Endodermal cell (in vitro differentiated cells): ENCODE data around the gene RPN2. TPM values are rescaled to one million over a fixed set of nuclear protein-coding genes. Genes with fewer than 3 reads are reported as not detected.

Experiments used
- DNase-seq: peaks from one replicate; pipeline ENCODE4 v3.0.0-alpha.2; 2017
- H3K27ac ChIP-seq: 2 replicates; pipeline ENCODE4 v1.5.1; 2013; ENCODE audit warnings: mild to moderate bottlenecking, low read depth, low read length, moderate library complexity
- H3K27me3 ChIP-seq: 2 replicates; pipeline ENCODE4 v1.6.1; 2013; ENCODE audit warnings: mild to moderate bottlenecking, low read length, moderate library complexity; ENCODE audit not compliant: insufficient read depth, control insufficient read depth, poor library complexity, severe bottlenecking
- H3K36me3 ChIP-seq: 2 replicates; pipeline ENCODE4 v1.7.0; 2013; ENCODE audit warnings: mild to moderate bottlenecking, low read length, moderate library complexity; ENCODE audit not compliant: control insufficient read depth, insufficient read depth
- H3K4me1 ChIP-seq: one replicate; pipeline ENCODE4 v1.7.0; 2013; ENCODE audit warnings: low read length; ENCODE audit not compliant: control insufficient read depth, insufficient read depth
- H3K4me3 ChIP-seq: 2 replicates; pipeline ENCODE4 v1.5.1; 2013; ENCODE audit warnings: mild to moderate bottlenecking, low read length, moderate library complexity
- H3K9ac ChIP-seq: 2 replicates; pipeline ENCODE4 v1.6.1; 2013; ENCODE audit warnings: mild to moderate bottlenecking, low read length, moderate library complexity; ENCODE audit not compliant: poor library complexity, severe bottlenecking; ENCODE audit errors: extremely low read depth
- H3K9me3 ChIP-seq: 2 replicates; pipeline ENCODE4 v1.6.1; 2013; ENCODE audit warnings: mild to moderate bottlenecking, low read length, moderate library complexity; ENCODE audit not compliant: control insufficient read depth
- H3K27ac Mint-ChIP-seq: 2 replicates; pipeline ENCODE4 v1.8.0; 2020; ENCODE audit warnings: mixed read lengths
- H3K27me3 Mint-ChIP-seq: 2 replicates; pipeline ENCODE4 v1.8.0; 2021; ENCODE audit warnings: mild to moderate bottlenecking, mixed read lengths; ENCODE audit not compliant: insufficient read depth
- H3K36me3 Mint-ChIP-seq: 2 replicates; pipeline ENCODE4 v1.8.0; 2020; ENCODE audit warnings: low read depth, mixed read lengths
- H3K4me1 Mint-ChIP-seq: 2 replicates; pipeline ENCODE4 v1.8.0; 2020; ENCODE audit warnings: mixed read lengths
- H3K4me3 Mint-ChIP-seq: 2 replicates; pipeline ENCODE4 v1.8.0; 2020; ENCODE audit warnings: mild to moderate bottlenecking, moderate library complexity, mixed read lengths
- H3K9me3 Mint-ChIP-seq: 2 replicates; pipeline ENCODE4 v1.8.0; 2020; ENCODE audit warnings: mild to moderate bottlenecking, mixed read lengths
- WGBS, 2 experiments: methylation state at CpG; one replicate each; pipeline versions ENCODE4 v1.1.5 to v1.1.7; 2013; ENCODE audit warnings: missing lambda C conversion rate in 2 of 2, mixed read lengths in 1 of 2; ENCODE audit not compliant: insufficient coverage in 1 of 2, insufficient read length in 1 of 2; 5-methylcytosine and 5-hydroxymethylcytosine counted together
- total RNA-seq, 2 donors: library from RNA; stranded (reverse); fragmentation: NEBNext Ultra II Directional in 1 of 2; extraction: Animal tissue kit (Norgen Biotek cat#: 25700) in 1 of 2; gene quantifications; 2 replicates in 1 of 2; 3 replicates in 1 of 2; pipeline ENCODE4 v1.2.1, GENCODE V29; 2021
- TF ChIP-seq, protein P1 (sequence below): fragments of 200-600 bp; sonication (generic); conservative IDR thresholded peaks from 2 replicates; pipeline ENCODE4 v1.5.0; 2021; ENCODE audit warnings: antibody characterized with exemption, mild to moderate bottlenecking

The RPN2 gene
- total RNA-seq, 2 donors from 2014 or later, result 230 to 242 TPM

DNA sequence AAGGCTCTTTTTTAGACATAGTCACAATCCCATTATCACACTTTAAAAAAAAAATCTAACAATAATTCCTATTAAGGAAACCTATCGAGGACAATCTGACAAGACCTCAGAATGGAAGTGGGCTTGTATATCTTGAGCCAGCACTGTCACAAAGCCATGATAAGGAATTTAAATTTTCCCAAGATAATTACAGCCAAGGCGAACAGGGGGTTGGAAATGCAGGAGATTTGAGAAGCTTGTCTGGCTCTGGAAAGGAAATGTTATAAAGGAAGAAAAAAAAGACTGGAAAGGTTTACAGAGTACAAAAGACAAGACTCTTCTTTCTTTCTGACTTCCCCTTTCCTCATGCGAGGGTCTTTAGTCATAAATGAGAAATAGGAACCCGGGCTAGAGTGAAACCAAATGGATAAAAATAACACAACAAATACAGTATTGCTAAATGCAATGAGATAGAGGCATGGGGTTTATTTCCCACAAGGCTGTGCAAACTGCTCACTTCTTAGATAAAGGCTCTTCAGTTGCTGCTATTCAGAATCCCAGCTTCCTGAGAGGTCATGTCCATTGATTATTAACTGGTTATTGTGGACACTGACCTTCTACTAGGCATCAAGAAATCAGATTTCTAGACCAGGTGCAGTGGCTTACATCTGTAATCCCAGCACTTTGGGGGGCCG, 95.9 kb downstream of the RPN2 start:
- no peaks in the 10 kb centered on the region for H3K36me3 Mint-ChIP-seq
- no peaks in the 10 kb centered on the region for H3K36me3 ChIP-seq
- WGBS, 2 experiments, result 90 to 91% methylated on average over 2 to 4 of the region's 5 CpGs
- no peak overlapping the region for H3K4me3 ChIP-seq
- H3K27me3 ChIP-seq, result no peaks in the 10 kb centered on the region
- H3K9me3 Mint-ChIP-seq, result no peaks in the 10 kb centered on the region
- TF ChIP-seq, protein P1, sequence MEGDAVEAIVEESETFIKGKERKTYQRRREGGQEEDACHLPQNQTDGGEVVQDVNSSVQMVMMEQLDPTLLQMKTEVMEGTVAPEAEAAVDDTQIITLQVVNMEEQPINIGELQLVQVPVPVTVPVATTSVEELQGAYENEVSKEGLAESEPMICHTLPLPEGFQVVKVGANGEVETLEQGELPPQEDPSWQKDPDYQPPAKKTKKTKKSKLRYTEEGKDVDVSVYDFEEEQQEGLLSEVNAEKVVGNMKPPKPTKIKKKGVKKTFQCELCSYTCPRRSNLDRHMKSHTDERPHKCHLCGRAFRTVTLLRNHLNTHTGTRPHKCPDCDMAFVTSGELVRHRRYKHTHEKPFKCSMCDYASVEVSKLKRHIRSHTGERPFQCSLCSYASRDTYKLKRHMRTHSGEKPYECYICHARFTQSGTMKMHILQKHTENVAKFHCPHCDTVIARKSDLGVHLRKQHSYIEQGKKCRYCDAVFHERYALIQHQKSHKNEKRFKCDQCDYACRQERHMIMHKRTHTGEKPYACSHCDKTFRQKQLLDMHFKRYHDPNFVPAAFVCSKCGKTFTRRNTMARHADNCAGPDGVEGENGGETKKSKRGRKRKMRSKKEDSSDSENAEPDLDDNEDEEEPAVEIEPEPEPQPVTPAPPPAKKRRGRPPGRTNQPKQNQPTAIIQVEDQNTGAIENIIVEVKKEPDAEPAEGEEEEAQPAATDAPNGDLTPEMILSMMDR, result no peak
- no peaks in the 10 kb centered on the region for H3K4me1 ChIP-seq
- peaks cover 3% of the 10 kb centered on the region for H3K4me1 Mint-ChIP-seq
- H3K27ac ChIP-seq, result peak overlapping the region; percentile 24
- no peaks in the 10 kb centered on the region for H3K27me3 Mint-ChIP-seq
- H3K4me3 Mint-ChIP-seq, result no peak overlapping the region
- DNase-seq, result no peak
- no peak overlapping the region for H3K9ac ChIP-seq
- no peak overlapping the region for H3K27ac Mint-ChIP-seq
- no peaks in the 10 kb centered on the region for H3K9me3 ChIP-seq

DNA sequence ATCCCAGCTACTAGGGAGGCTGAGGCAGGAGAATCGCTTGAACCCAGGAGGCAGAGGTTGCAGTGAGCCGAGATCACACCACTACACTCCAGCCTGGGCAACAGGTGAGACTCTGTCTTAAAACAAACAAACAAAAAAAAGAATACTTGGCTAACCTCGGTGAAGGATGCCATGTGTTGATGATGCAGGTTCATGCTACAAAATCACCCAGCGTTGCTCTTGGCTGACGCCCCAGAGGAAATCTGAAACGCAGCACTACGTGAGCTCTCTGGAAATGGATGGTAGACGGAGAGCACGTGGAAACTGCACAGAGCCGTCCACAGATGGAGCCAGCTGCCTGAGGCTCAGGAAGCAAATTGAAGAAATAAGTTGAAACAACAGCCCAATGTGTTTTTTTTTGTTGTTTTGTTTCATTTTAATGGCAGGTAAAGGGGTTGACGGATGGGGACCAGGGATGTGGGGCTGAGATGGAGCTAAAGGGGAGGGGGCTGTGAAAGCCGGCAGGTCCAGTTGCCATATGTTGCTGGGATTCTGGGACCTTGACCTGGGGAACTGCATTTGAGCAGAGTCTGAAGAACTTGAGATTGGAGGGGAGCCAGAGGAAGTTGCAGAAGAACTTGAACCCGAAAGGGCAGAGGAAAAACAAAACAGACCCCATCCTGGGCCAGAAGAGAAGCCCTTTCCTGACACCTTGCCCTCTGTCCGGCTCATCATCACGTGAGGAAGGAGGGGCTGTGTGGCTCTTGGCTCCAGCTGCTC, 97.5 kb downstream of the RPN2 start:
- WGBS, 2 experiments, result 88 to 91% methylated on average over 13 to 15 of the region's 15 CpGs
- Mint-ChIP-seq H3K36me3 (no peaks in the 10 kb centered on the region), H3K4me3 (no peak overlapping the region), H3K27ac (no peak overlapping the region), H3K27me3 (no peaks in the 10 kb centered on the region), H3K9me3 (no peaks in the 10 kb centered on the region), H3K4me1 (peaks cover 3% of the 10 kb centered on the region)
- DNase-seq, result no peak
- H3K9me3 ChIP-seq, result no peaks in the 10 kb centered on the region
- no peak overlapping the region for H3K4me3 ChIP-seq
- H3K27ac ChIP-seq, result no peak overlapping the region
- no peaks in the 10 kb centered on the region for H3K27me3 ChIP-seq
- no peaks in the 10 kb centered on the region for H3K36me3 ChIP-seq
- H3K9ac ChIP-seq, result no peak overlapping the region
- no peaks in the 10 kb centered on the region for H3K4me1 ChIP-seq
- TF ChIP-seq, protein P1, result no peak

DNA sequence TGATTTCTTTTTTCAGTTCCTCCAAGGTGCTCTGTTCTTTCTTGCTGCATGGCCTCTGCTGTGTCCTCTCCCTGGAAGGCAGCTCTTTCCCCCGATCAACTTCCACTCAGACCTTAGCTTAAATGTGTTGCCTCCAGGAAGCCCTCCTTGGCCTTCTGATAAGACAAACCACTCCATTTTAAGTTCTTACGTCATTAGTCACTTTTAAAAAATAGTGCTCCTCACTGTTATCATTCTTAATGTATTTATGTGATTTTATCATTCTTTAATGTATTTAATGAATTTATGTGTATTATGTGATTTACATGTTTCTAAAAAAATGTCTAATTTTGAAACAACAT, 98.1 kb downstream of the RPN2 start:
- no peak overlapping the region for H3K4me3 Mint-ChIP-seq
- Histone ChIP-seq H3K9me3 (no peaks in the 10 kb centered on the region), H3K4me1 (no peaks in the 10 kb centered on the region), H3K27ac (no peak overlapping the region), H3K36me3 (no peaks in the 10 kb centered on the region), H3K27me3 (no peaks in the 10 kb centered on the region), H3K9ac (no peak overlapping the region), H3K4me3 (no peak overlapping the region)
- no peaks in the 10 kb centered on the region for H3K27me3 Mint-ChIP-seq
- H3K4me1 Mint-ChIP-seq, result peaks cover 3% of the 10 kb centered on the region
- H3K27ac Mint-ChIP-seq, result no peak overlapping the region
- H3K36me3 Mint-ChIP-seq, result no peaks in the 10 kb centered on the region
- H3K9me3 Mint-ChIP-seq, result no peaks in the 10 kb centered on the region
- 75 to 97% methylated on average over 1 to 2 of the region's 2 CpGs for WGBS, 2 experiments
- DNase-seq, result no peak
- TF ChIP-seq, protein P1, result no peak
